PC-3 (cell line): ENCODE data around the gene MECR.

Experiments
- EZH2phosphoT487 ChIP-seq: fragments of 300-600 bp; sonication (generic); IDR thresholded peaks from 2 replicates; pipeline ENCODE4 v1.6.1; 2018; ENCODE audit warnings: mild to moderate bottlenecking, antibody characterized with exemption, low read length, borderline replicate concordance
- TF ChIP-seq, protein P1 (sequence below): fragments of 300-600 bp; sonication (generic); conservative IDR thresholded peaks from 2 replicates; pipeline ENCODE4 v1.5.1; 2017; ENCODE audit warnings: antibody characterized with exemption, low read depth, mild to moderate bottlenecking, low read length

GRCh38 chr1:29232387-29232786, 1.7 kb upstream of the MECR start:
- TF ChIP-seq, protein P1, sequence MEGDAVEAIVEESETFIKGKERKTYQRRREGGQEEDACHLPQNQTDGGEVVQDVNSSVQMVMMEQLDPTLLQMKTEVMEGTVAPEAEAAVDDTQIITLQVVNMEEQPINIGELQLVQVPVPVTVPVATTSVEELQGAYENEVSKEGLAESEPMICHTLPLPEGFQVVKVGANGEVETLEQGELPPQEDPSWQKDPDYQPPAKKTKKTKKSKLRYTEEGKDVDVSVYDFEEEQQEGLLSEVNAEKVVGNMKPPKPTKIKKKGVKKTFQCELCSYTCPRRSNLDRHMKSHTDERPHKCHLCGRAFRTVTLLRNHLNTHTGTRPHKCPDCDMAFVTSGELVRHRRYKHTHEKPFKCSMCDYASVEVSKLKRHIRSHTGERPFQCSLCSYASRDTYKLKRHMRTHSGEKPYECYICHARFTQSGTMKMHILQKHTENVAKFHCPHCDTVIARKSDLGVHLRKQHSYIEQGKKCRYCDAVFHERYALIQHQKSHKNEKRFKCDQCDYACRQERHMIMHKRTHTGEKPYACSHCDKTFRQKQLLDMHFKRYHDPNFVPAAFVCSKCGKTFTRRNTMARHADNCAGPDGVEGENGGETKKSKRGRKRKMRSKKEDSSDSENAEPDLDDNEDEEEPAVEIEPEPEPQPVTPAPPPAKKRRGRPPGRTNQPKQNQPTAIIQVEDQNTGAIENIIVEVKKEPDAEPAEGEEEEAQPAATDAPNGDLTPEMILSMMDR, result no peak
- no peak for TF ChIP-seq EZH2phosphoT487
